A549 treated with dexamethasone at 1 μM for 4 hours (cell line): ENCODE results near the gene DENND4A. TPM values are rescaled to one million over a fixed set of nuclear protein-coding genes. Genes with fewer than 3 reads are reported as not detected.

Experiments used
- total RNA-seq: library from RNA; stranded (reverse); fragments of 200-300 nt; extraction: Qiagen RNA extraction; gene quantifications from 5 replicates; pipeline ENCODE4 v1.2.3, GENCODE V29; 2022

The DENND4A gene
- total RNA-seq, result 4.1 to 7.5 TPM (median 5.7 TPM) in 5 replicates

DNA sequence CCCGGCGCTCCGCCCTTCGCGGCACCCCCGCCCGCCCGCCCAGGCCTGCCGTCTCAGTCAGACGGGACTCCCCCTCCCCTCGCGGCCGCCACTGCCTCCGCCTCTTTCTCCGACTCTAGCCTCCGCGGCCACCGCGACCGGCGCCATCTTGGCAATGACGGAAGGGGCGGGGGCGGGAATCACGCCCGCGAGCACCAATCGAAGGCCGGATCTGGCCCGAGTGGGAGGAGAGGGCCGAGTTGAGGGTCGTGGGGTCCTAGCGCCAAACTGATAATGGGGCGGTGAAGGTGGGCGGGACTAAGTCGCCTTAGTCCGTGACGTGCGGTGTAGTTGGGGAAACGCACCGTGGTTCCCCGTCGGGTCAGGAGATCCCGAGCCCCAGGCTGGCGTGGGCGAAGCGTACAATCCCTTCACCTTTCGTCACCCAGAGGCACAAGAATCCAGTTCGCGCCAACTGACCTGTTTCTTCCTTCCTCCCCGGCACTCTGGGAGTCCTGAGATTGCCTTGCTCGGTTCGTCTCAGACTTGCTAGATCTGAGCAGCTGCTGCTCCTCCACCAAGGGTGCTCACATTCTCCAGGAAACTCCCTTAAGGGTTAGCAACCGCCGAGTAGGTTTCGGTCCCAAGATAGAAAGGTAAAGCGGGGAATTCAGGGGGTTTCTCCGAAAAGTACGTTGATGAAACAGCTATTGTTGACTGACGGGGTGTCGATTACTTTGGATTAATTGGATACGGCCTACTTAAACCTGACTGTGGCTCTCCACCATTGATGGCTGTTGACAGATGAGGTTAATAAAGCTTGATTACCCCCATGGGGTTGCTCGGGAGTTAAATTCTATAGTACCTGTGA, at the start of gene DENND4A:
DENND4A (minus strand) TSS at position 156 of the 850 bp plus-strand sequence. CDS start 35,843 bp downstream, outside the sequence.

GRCh38 chr15:65621638-65622037, 170.5 kb downstream of the DENND4A start, which contains the start of gene SLC24A1:
Gene SLC24A1 (plus strand): TSS chr15:65621938. CDS start chr15:65624081, 2,143 bp downstream.

DNA sequence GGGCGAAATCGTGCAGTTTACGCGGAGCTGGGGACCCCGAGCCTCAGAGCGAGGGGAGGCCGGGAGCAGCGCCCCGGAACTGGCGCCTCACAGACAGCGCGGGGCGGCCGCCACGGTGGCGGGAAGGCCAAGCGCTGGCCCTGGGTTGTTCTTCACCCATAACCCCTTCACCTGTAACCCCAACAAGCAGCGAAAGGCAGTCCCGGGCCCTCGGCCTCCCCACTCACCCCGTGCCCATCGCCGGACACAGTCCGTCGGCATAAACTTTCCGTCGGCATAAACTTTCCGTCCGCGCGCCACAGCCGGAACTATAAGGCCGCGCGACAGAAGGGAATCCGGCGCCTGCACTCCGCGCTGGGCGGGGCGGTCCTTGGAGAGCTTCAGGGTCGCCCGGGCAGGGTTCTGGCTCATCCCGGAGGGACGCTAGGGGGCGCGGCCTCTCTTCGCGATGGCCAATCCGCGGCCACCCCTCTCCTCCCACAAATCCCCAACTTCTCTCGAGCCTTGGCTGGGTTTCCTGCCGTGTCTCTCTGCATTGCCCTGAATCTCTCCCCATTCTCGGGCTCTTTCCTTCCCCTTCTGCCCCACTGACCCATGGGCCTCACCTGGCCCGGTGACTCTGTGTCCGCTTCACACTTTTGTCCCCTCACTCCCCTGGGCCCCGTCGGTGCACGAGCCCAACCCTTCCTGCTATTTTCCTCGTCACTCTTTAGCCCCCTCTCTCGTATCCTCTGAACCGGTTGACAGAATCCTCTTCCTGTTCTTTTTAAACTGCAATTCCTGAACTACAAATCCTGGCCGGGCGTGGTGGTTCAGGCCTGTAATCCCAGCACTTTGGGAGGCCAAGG, 181.0 kb downstream of the DENND4A start, which contains the start of gene INTS14:
INTS14 (minus strand) TSS at position 261 of the 848 bp plus-strand sequence. CDS start 3,751 bp downstream, outside the sequence.

Other genes starting within 250 kb of the DENND4A start
- 41.4 to 44.0 TPM (median 43.7 TPM) in 5 replicates for gene INTS14, start 181.2 kb downstream of the DENND4A start, total RNA-seq
- 3.4 to 6.0 TPM (median 4.6 TPM) in 5 replicates for gene SLC24A1, start 170.4 kb downstream of the DENND4A start, total RNA-seq
- gene RAB11A, start 77.2 kb upstream of the DENND4A start, total RNA-seq, result 267 to 337 TPM (median 288 TPM) in 5 replicates